Skeletal muscle satellite cell (primary cell): ENCODE results near the gene L3MBTL1.

Experiments
- H3K27me3 ChIP-seq: 2 replicates; pipeline ENCODE4 v1.7.0; 2013; ENCODE audit warnings: low read length; ENCODE audit not compliant: control insufficient read depth, insufficient read depth
- H3K36me3 ChIP-seq: 2 replicates; pipeline ENCODE4 v1.7.0; 2013; ENCODE audit warnings: mild to moderate bottlenecking, control low read depth, low read length; ENCODE audit not compliant: insufficient read depth
- H3K4me1 ChIP-seq: 2 replicates; pipeline ENCODE4 v1.7.0; 2013; ENCODE audit warnings: low read length; ENCODE audit not compliant: control insufficient read depth, insufficient read depth
- H3K4me2 ChIP-seq: 2 replicates; pipeline ENCODE4 v1.7.0; 2013; ENCODE audit warnings: mild to moderate bottlenecking, low read length
- H3K4me3 ChIP-seq: 2 replicates; pipeline ENCODE4 v1.7.0; 2013; ENCODE audit warnings: low read length
- H3K9ac ChIP-seq: 2 replicates; pipeline ENCODE4 v1.7.0; 2013; ENCODE audit warnings: mild to moderate bottlenecking, low read depth, low read length, moderate library complexity
- H3K9me3 ChIP-seq: replicated peaks from 2 replicates; pipeline ENCODE4 v1.7.0; 2013; ENCODE audit warnings: mild to moderate bottlenecking, control low read depth, low read length

Gene L3MBTL1

DNA sequence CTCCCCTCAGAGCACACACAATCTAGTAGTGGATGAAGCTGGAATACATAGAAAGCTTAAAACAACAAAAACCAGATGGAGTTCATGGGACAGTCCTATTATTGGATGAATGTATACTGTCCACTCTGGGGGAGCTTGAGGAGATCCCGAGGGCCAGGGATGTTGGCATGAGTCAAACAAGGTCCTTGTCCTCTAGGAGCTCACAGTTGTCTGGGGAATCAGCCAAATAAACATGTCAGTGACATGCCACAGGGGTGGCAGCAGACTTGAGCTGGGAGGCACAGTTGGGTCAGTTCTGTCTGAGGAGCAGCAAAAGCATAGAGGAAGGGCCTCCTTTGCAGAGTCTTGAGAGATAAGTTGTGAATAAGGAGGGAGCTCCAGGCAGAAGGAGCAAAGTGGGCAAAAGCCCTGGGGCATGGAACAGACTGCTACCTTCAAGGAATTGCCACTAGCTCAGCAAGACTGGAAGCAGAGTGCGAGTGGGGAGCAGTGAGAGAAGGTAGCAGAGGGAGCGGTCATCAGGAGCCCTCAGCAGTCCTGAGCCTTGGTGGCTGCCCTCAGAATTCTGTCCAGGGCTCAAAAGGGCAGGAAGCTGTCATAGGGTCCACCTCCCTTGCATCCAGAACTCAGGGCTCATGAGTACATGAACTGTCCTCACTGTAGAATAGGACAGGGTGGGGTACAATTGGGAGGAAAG, 22.1 kb downstream of the L3MBTL1 start:
- H3K27me3 ChIP-seq = no peaks in the 10 kb centered on the region
- no peak overlapping the region for H3K9ac ChIP-seq
- no peak overlapping the region for H3K4me2 ChIP-seq
- no peak overlapping the region for H3K4me3 ChIP-seq
- no peaks in the 10 kb centered on the region for H3K9me3 ChIP-seq
- H3K36me3 ChIP-seq = no peaks in the 10 kb centered on the region
- H3K4me1 ChIP-seq = peaks cover 11% of the 10 kb centered on the region

- peaks cover 11% of the 10 kb centered on the region for H3K4me1 ChIP-seq
- H3K4me2 ChIP-seq = no peak overlapping the region
- no peak overlapping the region for H3K9ac ChIP-seq
- H3K9me3 ChIP-seq = no peaks in the 10 kb centered on the region
- no peaks in the 10 kb centered on the region for H3K36me3 ChIP-seq
- no peak overlapping the region for H3K4me3 ChIP-seq
- no peaks in the 10 kb centered on the region for H3K27me3 ChIP-seq
Observed at GRCh38 chr20:43530321-43531090, 23.0 kb downstream of the L3MBTL1 start.

DNA sequence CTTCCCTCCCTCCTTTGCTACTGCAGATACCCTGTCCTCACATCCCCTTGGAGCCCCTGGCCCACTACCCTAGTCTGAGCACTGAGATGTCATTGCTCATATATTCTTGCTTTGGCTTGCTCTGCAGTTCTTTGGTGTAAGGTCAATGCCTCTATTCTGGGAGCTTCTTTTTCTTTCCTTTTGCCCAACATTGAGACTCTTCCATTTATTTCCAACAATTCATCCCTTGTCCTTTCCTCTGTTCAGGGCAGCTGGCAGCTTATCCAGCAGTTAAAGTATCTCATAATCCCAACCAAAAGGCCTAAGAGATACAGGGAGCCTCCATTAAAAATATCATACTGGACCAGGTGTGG, 23.6 kb downstream of the L3MBTL1 start:
- Histone ChIP-seq H3K4me1 (peaks cover 11% of the 10 kb centered on the region), H3K36me3 (no peaks in the 10 kb centered on the region), H3K9ac (no peak overlapping the region), H3K4me3 (no peak overlapping the region), H3K27me3 (no peaks in the 10 kb centered on the region), H3K4me2 (no peak overlapping the region), H3K9me3 (no peaks in the 10 kb centered on the region)

- H3K9me3 ChIP-seq = no peaks in the 10 kb centered on the region
- H3K27me3 ChIP-seq = no peaks in the 10 kb centered on the region
- H3K4me3 ChIP-seq = no peak overlapping the region
- no peak overlapping the region for H3K9ac ChIP-seq
- H3K4me2 ChIP-seq = no peak overlapping the region
- H3K4me1 ChIP-seq = peaks cover 11% of the 10 kb centered on the region
- H3K36me3 ChIP-seq = no peaks in the 10 kb centered on the region
Observed at GRCh38 chr20:43532416-43533055, 25.0 kb downstream of the L3MBTL1 start.

DNA sequence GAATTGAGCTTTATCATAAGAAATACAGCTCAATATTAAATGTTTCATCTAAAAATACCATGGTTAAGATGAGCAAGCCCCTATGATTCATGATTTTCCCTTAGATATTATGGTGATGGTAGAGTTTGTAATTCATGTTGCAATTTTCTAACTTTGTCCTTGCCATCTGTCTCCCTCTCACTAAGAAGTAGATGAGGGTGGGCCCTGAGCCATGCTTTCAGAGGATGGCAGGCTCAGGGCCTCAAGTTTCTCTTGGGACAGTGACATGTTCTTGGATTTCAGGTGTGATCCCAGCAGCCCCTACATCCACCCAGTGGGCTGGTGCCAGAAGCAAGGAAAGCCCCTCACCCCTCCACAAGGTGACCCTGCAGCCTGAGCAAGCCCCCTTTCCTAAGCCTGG, 25.6 kb downstream of the L3MBTL1 start:
- H3K36me3 ChIP-seq = no peaks in the 10 kb centered on the region
- H3K4me2 ChIP-seq = no peak overlapping the region
- no peaks in the 10 kb centered on the region for H3K27me3 ChIP-seq
- H3K9me3 ChIP-seq = no peaks in the 10 kb centered on the region
- no peak overlapping the region for H3K4me3 ChIP-seq
- H3K9ac ChIP-seq = no peak overlapping the region
- peaks cover 11% of the 10 kb centered on the region for H3K4me1 ChIP-seq

DNA sequence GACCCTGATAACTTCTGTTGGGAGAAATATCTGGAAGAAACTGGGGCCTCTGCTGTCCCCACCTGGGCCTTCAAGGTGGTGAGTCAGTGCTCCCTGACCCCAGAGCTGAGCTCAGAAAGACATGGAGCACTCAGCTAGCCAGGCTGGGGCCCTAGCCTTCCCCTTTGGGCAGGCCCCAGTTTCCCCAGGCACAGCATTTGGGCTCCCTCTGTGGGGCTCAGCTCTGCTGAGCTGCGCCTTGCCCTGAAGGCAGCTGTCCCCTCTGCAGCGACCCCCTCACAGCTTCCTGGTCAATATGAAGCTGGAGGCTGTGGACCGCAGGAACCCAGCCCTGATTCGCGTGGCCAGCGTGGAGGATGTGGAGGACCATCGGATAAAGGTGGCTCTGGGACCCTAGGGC, 26.5 kb downstream of the L3MBTL1 start:
- Histone ChIP-seq H3K27me3 (no peaks in the 10 kb centered on the region), H3K9me3 (no peaks in the 10 kb centered on the region), H3K36me3 (no peaks in the 10 kb centered on the region), H3K4me2 (no peak overlapping the region), H3K4me1 (peaks cover 11% of the 10 kb centered on the region), H3K9ac (no peak overlapping the region), H3K4me3 (no peak overlapping the region)

DNA sequence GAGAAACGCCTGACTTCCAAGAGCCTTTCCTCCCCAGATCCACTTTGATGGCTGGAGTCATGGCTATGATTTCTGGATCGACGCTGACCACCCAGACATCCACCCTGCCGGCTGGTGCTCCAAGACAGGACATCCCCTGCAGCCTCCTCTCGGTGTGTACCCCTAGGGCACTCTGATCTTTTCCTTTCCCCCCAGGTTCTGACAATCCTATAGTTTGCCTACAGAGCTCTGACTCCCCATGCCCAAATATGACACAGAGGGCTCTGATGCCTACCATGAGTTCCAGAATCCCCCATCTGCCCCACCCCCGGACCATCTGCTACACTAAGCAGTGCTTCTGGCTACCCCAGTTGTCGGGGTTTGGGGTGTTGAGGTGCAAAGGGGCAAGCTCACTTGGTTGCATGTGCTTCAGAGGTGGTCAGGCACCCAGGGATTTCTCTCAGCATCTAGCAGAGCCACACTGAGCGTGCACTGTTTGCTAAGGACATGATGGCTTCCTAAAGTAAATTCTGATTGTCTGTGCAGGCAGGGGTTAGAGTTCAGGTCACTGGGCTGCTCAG, 27.4 kb downstream of the L3MBTL1 start:
- Histone ChIP-seq H3K9ac (no peak overlapping the region), H3K4me1 (peaks cover 11% of the 10 kb centered on the region), H3K36me3 (no peaks in the 10 kb centered on the region), H3K27me3 (no peaks in the 10 kb centered on the region), H3K4me2 (no peak overlapping the region), H3K4me3 (no peak overlapping the region), H3K9me3 (no peaks in the 10 kb centered on the region)

GRCh38 chr20:43535370-43536004, 28.0 kb downstream of the L3MBTL1 start:
- peaks cover 11% of the 10 kb centered on the region for H3K4me1 ChIP-seq
- no peak overlapping the region for H3K9ac ChIP-seq
- no peaks in the 10 kb centered on the region for H3K9me3 ChIP-seq

DNA sequence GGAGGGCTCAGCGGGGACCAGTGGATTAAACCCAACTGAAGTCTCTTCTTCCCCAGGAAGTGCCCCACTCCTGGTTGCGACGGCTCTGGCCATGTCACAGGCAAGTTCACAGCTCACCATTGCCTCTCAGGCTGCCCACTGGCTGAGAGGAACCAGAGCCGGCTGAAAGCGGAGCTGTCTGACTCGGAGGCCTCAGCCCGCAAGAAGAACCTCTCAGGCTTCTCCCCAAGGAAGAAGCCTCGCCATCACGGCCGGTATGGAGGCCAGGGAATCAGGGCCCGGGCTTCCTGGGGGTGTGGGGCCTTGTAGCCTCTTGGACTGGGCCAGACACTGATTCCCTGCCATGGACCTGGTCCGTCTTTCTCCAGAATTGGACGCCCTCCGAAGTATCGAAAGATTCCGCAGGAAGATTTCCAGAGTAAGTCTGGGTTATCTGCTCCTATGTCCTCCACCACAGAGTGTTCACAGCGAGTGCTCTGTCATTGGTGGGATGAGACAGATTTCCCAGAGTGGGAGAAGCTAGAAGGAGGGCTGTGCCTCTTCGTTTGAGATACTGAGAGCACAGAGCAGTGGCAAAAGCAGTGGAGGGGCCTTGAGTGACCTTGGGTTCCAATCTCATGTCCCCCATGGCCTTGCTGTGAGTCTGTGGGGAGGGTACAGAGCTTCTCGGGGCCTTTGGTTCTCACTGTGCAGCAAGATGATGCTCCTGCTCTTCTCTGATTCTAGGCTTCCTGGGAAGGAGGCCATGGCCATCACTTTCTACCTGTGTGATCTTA, 28.7 kb downstream of the L3MBTL1 start:
- Histone ChIP-seq H3K4me3 (no peak overlapping the region), H3K36me3 (no peaks in the 10 kb centered on the region), H3K4me2 (no peak overlapping the region), H3K4me1 (peaks cover 15% of the 10 kb centered on the region), H3K27me3 (no peaks in the 10 kb centered on the region), H3K9ac (no peak overlapping the region), H3K9me3 (no peaks in the 10 kb centered on the region)

More at GRCh38 chr20:43535370-43536004, 28.0 kb downstream of the L3MBTL1 start:
- Histone ChIP-seq H3K36me3 (no peaks in the 10 kb centered on the region), H3K27me3 (no peaks in the 10 kb centered on the region), H3K4me3 (no peak overlapping the region), H3K4me2 (no peak overlapping the region)

DNA sequence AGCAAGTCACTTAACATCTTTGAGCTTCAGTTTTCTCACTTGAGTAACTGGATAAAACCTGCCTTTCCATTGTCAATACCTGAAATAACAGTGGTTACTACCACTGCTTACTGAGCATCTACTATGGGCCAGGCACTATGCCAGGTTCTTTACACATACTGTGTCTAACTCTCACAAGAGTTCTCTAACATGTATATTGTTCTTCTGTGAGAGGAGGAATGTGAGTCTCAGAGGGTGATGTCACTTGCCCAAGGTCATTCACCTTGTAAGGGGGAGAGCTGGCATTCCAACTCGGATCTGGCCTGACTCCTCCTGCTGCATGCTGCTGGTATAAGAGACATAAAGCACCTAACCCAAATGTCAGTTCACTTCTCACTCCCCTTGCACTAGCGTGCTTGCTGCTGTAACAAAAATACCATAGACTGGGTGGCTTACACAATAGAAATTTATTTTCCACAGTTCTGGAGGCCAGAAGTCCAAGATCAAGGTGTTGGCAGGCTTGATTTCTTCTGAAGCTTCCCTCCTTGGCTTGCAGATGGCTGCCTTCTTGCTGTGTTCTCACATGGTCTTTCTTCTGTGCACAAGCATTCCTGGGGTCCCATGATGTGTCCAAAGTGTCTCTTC, 29.4 kb downstream of the L3MBTL1 start:
- no peak overlapping the region for H3K9ac ChIP-seq
- no peak overlapping the region for H3K4me3 ChIP-seq
- no peaks in the 10 kb centered on the region for H3K27me3 ChIP-seq
- H3K4me1 ChIP-seq = peaks cover 21% of the 10 kb centered on the region
- no peak overlapping the region for H3K4me2 ChIP-seq
- no peaks in the 10 kb centered on the region for H3K36me3 ChIP-seq
- no peaks in the 10 kb centered on the region for H3K9me3 ChIP-seq
